HCT116 (cell line): ENCODE data around the gene QRSL1. TPM values are rescaled to one million over a fixed set of nuclear protein-coding genes. Genes with fewer than 3 reads are reported as not detected.

Source experiments
- ATAC-seq: fragments of 200-7000 bp; cut with Tn5 transposase; 2 replicates; pipeline ENCODE4 v1.9.1; 2020; ENCODE audit warnings: mild to moderate bottlenecking, moderate library complexity
- BruUV-seq: library from RNA; stranded (reverse); fragments of 400-500 nt; replicated peaks from 2 replicates; lab custom pipeline; 2021; lab: Mats Ljungman, UMichigan
- CTCF ChIA-PET: fragments of 300-600 bp; sonication (Branson Sonifier 250); formaldehyde crosslinking; loops from one replicate; lab custom pipeline; 2021; ENCODE audit warnings: antibody characterized with exemption; lab: Charles Lee
- POLR2A ChIA-PET: fragments of 300-600, 350-600 bp; sonication (Branson Sonifier 250); formaldehyde crosslinking; loops from one replicate; lab custom pipeline; 2021; ENCODE audit warnings: antibody characterized with exemption; lab: Charles Lee
- RAD21 ChIA-PET, 2 experiments: fragments of 300-600 bp; sonication (Branson Sonifier 250); formaldehyde crosslinking; loops; one replicate each; lab custom pipeline; 2023; ENCODE audit warnings: low total read pairs in 2 of 2; ENCODE audit not compliant: uncharacterized antibody in 2 of 2, unreplicated experiment in 2 of 2, low non-redundant PET in 1 of 2; lab: Charles Lee
- DNase-seq: peaks from one replicate; pipeline ENCODE4 v3.0.0-alpha.2; 2010; ENCODE audit warnings: low read depth, low spot score
- H2AFZ ChIP-seq: fragments of 200-600 bp; shearing (Covaris generic), sonication (generic); 2 replicates; pipeline ENCODE4 v1.6.1; 2017; ENCODE audit warnings: low read depth, mixed run types, mixed read lengths, antibody characterized with exemption, low read length; ENCODE audit not compliant: poor library complexity, severe bottlenecking
- H3K27ac ChIP-seq: 2 replicates; pipeline ENCODE4 v1.5.1; 2012; ENCODE audit warnings: low read depth, low read length
- H3K27me3 ChIP-seq: fragments of 200-600 bp; sonication (generic); 2 replicates; pipeline ENCODE4 v1.6.1; 2016; ENCODE audit warnings: mixed run types, low read length, mixed read lengths; ENCODE audit not compliant: insufficient read depth
- H3K36me3 ChIP-seq, 2 experiments: fragments of 200-500 bp in 1 of 2; fragments of 200-600 bp in 1 of 2; sonication (Bioruptor generic) in 1 of 2; sonication (generic) in 1 of 2; 2 replicates each; pipeline versions ENCODE4 v1.5.1 to v1.6.1; 2014 to 2016; ENCODE audit warnings: low read length in 2 of 2, inconsistent platforms in 1 of 2, mixed read lengths in 1 of 2, mixed run types in 1 of 2; ENCODE audit not compliant: insufficient read depth in 2 of 2, control insufficient read depth in 1 of 2
- H3K4me1 ChIP-seq, 2 experiments: fragments of 200-600 bp in 1 of 2; sonication (generic) in 1 of 2; 2 replicates each; pipeline versions ENCODE4 v1.5.1 to v1.6.1; 2012 to 2017; ENCODE audit warnings: low read length in 2 of 2, inconsistent platforms in 1 of 2, mild to moderate bottlenecking in 1 of 2, mixed read lengths in 1 of 2, mixed run types in 1 of 2, moderate library complexity in 1 of 2; ENCODE audit not compliant: insufficient read depth in 2 of 2, control insufficient read depth in 1 of 2
- H3K4me2 ChIP-seq: fragments of 200-600 bp; sonication (generic); 2 replicates; pipeline ENCODE4 v1.6.1; 2017; ENCODE audit warnings: mixed run types, low read length, mixed read lengths
- H3K4me3 ChIP-seq, 2 experiments: fragments of 200-600 bp in 1 of 2; sonication (generic) in 1 of 2; replicated peaks in 1 of 2; 2 replicates each; pipeline ENCODE4 v1.5.1; 2011 to 2016; ENCODE audit warnings: low read length in 2 of 2, control low read depth in 1 of 2, low read depth in 1 of 2, mild to moderate bottlenecking in 1 of 2, mixed read lengths in 1 of 2, mixed run types in 1 of 2
- H3K79me2 ChIP-seq: fragments of 200-600 bp; sonication (generic); 2 replicates; pipeline ENCODE4 v1.6.1; 2017; ENCODE audit warnings: mild to moderate bottlenecking, mixed run types, low read length, moderate library complexity, mixed read lengths; ENCODE audit not compliant: insufficient read depth
- H3K9ac ChIP-seq: fragments of 200-600 bp; sonication (generic); 2 replicates; pipeline ENCODE4 v1.6.1; 2016; ENCODE audit warnings: low read length, mixed read lengths
- H3K9me2 ChIP-seq: fragments of 200-600 bp; sonication (generic), shearing (Covaris generic); 2 replicates; pipeline ENCODE4 v1.6.1; 2017; ENCODE audit warnings: mixed run types, mild to moderate bottlenecking, moderate library complexity; ENCODE audit not compliant: insufficient read depth
- H3K9me3 ChIP-seq, 2 experiments: fragments of 200-500 bp in 1 of 2; fragments of 200-600 bp in 1 of 2; sonication (Bioruptor generic) in 1 of 2; sonication (generic) in 1 of 2; 2 replicates each; pipeline ENCODE4 v1.6.1; 2014 to 2017; ENCODE audit warnings: low read length in 2 of 2, mixed read lengths in 2 of 2, inconsistent platforms in 1 of 2, low read depth in 1 of 2, mild to moderate bottlenecking in 1 of 2, mixed run types in 1 of 2, moderate library complexity in 1 of 2; ENCODE audit not compliant: control insufficient read depth in 1 of 2, insufficient read depth in 1 of 2
- H4K20me1 ChIP-seq: fragments of 200-600 bp; sonication (generic), shearing (Covaris generic); 2 replicates; pipeline ENCODE4 v1.6.1; 2017; ENCODE audit warnings: mixed run types, mild to moderate bottlenecking, moderate library complexity; ENCODE audit not compliant: insufficient read depth
- ATF3 ChIP-seq: IDR thresholded peaks from 2 replicates; pipeline ENCODE4 v1.6.1; 2012
- CBX3 ChIP-seq: IDR thresholded peaks from 2 replicates; pipeline ENCODE4 v1.6.1; 2012; ENCODE audit warnings: low read depth
- CEBPB ChIP-seq: IDR thresholded peaks from 2 replicates; pipeline ENCODE4 v1.6.1; 2012; ENCODE audit warnings: low read depth
- EGR1 ChIP-seq: IDR thresholded peaks from 2 replicates; pipeline ENCODE4 v1.6.1; 2012; ENCODE audit warnings: low read depth
- EZH2 ChIP-seq: fragments of 200-600 bp; sonication (generic); IDR thresholded peaks from 2 replicates; pipeline ENCODE4 v1.6.1; 2017; ENCODE audit warnings: antibody characterized with exemption, mixed run types
- EZH2phosphoT487 ChIP-seq: fragments of 200-600 bp; IDR thresholded peaks from 2 replicates; pipeline ENCODE4 v1.6.1; 2018; ENCODE audit warnings: antibody characterized with exemption, borderline replicate concordance
- POLR2AphosphoS5 ChIP-seq: IDR thresholded peaks from 2 replicates; pipeline ENCODE4 v1.6.1; 2011; ENCODE audit warnings: mild to moderate bottlenecking, low read depth, low read length, moderate library complexity
- TCF7L2 ChIP-seq: IDR thresholded peaks from 2 replicates; pipeline ENCODE4 v1.7.0; 2011; ENCODE audit warnings: borderline replicate concordance, inconsistent platforms; ENCODE audit not compliant: insufficient read depth, insufficient read length; ENCODE audit errors: extremely low read depth
- ZNF274 ChIP-seq: fragments of 200-500 bp; sonication (Bioruptor generic); IDR thresholded peaks from 2 replicates; pipeline ENCODE4 v1.6.1; 2014; ENCODE audit warnings: mild to moderate bottlenecking, low read depth, low read length, inconsistent platforms
- intact Hi-C: fragments of 100-400 bp; cut with micrococcal nuclease; formaldehyde crosslinking; loops from 2 replicates; pipeline ENCODE4 v1.10.0; 2022
- total RNA-seq: library from RNA; stranded (reverse); gene quantifications from one replicate; pipeline ENCODE4 v1.2.1, GENCODE V29; 2021; ENCODE audit not compliant: unreplicated experiment

Gene QRSL1
- total RNA-seq, 1 experiment from 2014 or later = 16.0 TPM

- CTCF ChIA-PET = no interaction called here
- no peaks in the 10 kb centered on the region for H3K27me3 ChIP-seq
- POLR2A ChIA-PET = no interaction called here
- no peaks in the 10 kb centered on the region for H3K9me3 ChIP-seq
- H3K9me2 ChIP-seq = no peaks in the 10 kb centered on the region
- no TSS peak for BruUV-seq
- ATAC-seq (no peak), DNase-seq (no peak)
- no peak overlapping the region for H3K4me3 ChIP-seq
- no peaks in the 10 kb centered on the region for H3K36me3 ChIP-seq
- H3K9ac ChIP-seq = no peak overlapping the region
- TF ChIP-seq ZNF274 (no peak), POLR2AphosphoS5 (no peak), EGR1 (no peak), TCF7L2 (no peak), EZH2 (no peak), CBX3 (no peak), EZH2phosphoT487 (no peak), ATF3 (no peak)
- no peaks in the 10 kb centered on the region for H4K20me1 ChIP-seq
- intact Hi-C loops = no loop called here
- no peak overlapping the region for H3K4me2 ChIP-seq
- RAD21 ChIA-PET = no interaction called here
- H3K79me2 ChIP-seq = no peaks in the 10 kb centered on the region
- H3K27ac ChIP-seq = no peak overlapping the region
- H2AFZ ChIP-seq = no peak overlapping the region
- H3K4me1 ChIP-seq = no peaks in the 10 kb centered on the region
Measured at GRCh38 chr6:106671651-106672050, 42.3 kb downstream of the QRSL1 start.

- ATAC-seq (no peak), DNase-seq (no peak)
- no TSS peak for BruUV-seq
- TF ChIP-seq EZH2phosphoT487 = no peak
- TF ChIP-seq CEBPB = no peak
- ChIA-PET POLR2A (no interaction called here), CTCF (no interaction called here), RAD21 (no interaction called here)
- Histone ChIP-seq H3K27me3 (no peaks in the 10 kb centered on the region), H3K27ac (no peak overlapping the region), H3K9ac (no peak overlapping the region), H3K4me3 (no peak overlapping the region), H3K9me3 (no peaks in the 10 kb centered on the region), H3K4me2 (no peak overlapping the region), H2AFZ (no peak overlapping the region), H3K9me2 (no peaks in the 10 kb centered on the region), H3K36me3 (no peaks in the 10 kb centered on the region), H3K79me2 (no peaks in the 10 kb centered on the region), H4K20me1 (no peaks in the 10 kb centered on the region), H3K4me1 (no peaks in the 10 kb centered on the region)
- intact Hi-C loops = no loop called here
Measured at GRCh38 chr6:106674541-106675229, 45.3 kb downstream of the QRSL1 start.
